Tibial artery (tissue), 4 donors: ENCODE data around the gene FOXD2.

Experiments used
- DNase-seq, 2 donors: peaks; one replicate each; pipeline ENCODE4 v3.0.0-alpha.2; 2019
- H3K27ac ChIP-seq, 2 donors: fragments of 200-600 bp; sonication (generic) in 1 of 2; 1 replicate in 1 of 2; 2 replicates in 1 of 2; pipeline ENCODE4 v1.5.1; 2018 to 2019; ENCODE audit warnings: mild to moderate bottlenecking in 1 of 2
- H3K27me3 ChIP-seq, 2 donors: fragments of 200-600 bp; sonication (generic) in 1 of 2; one replicate each; pipeline versions ENCODE4 v1.5.1 to v1.6.0; 2016 to 2019
- H3K36me3 ChIP-seq, 3 donors: fragments of 200-600 bp; sonication (generic) in 2 of 3; one replicate each; pipeline ENCODE4 v1.5.1; 2016 to 2019; ENCODE audit warnings: mild to moderate bottlenecking in 2 of 3
- H3K4me1 ChIP-seq, 4 donors: fragments of 200-600 bp; sonication (generic) in 2 of 4; 1 replicate in 3 of 4; 2 replicates in 1 of 4; pipeline ENCODE4 v1.5.1; 2016 to 2019
- H3K4me3 ChIP-seq, 2 donors: fragments of 200-600 bp; sonication (generic) in 1 of 2; 1 replicate in 1 of 2; 2 replicates in 1 of 2; pipeline ENCODE4 v1.5.1; 2018 to 2019; ENCODE audit warnings: mild to moderate bottlenecking in 2 of 2
- H3K9me3 ChIP-seq, 3 donors: fragments of 200-600 bp; sonication (generic) in 1 of 3; one replicate each; pipeline ENCODE4 v1.5.1; 2016 to 2019
- CTCF ChIP-seq, 2 experiments: fragments of 200-600 bp in 1 of 2; fragments of 450-650 bp in 1 of 2; IDR thresholded peaks; one replicate each; pipeline ENCODE4 v1.5.1; 2017 to 2019; ENCODE audit warnings: antibody characterized with exemption in 2 of 2, mild to moderate bottlenecking in 1 of 2, moderate library complexity in 1 of 2
- intact Hi-C: fragments of 100-400 bp; cut with DNase I; formaldehyde crosslinking; loops from one replicate; pipeline ENCODE4 v1.15.0; 2023; ENCODE audit warnings: low total_unique reads

FOXD2 gene

GRCh38 chr1:47441450-47442106 is 3.7 kb downstream of the FOXD2 start:
- Histone ChIP-seq H3K36me3 (no peaks in the 10 kb centered on the region), H3K4me1 (peaks cover 0 to 41% (median 22%) of the 10 kb centered on the region in 4 donors), H3K4me3 (no peak overlapping the region), H3K27ac (no peak overlapping the region), H3K9me3 (no peaks in the 10 kb centered on the region), H3K27me3 (peaks cover 0 to 61% of the 10 kb centered on the region in 2 donors)
- TF ChIP-seq CTCF (IDR thresholded peaks at IDR 0.05), result no peak
- intact Hi-C loops, result loop anchor here (10.0 kb wide), 1 partner anchor 143 kb away; no protein-coding TSS in a partner anchor
- DNase-seq, result no peak

DNA sequence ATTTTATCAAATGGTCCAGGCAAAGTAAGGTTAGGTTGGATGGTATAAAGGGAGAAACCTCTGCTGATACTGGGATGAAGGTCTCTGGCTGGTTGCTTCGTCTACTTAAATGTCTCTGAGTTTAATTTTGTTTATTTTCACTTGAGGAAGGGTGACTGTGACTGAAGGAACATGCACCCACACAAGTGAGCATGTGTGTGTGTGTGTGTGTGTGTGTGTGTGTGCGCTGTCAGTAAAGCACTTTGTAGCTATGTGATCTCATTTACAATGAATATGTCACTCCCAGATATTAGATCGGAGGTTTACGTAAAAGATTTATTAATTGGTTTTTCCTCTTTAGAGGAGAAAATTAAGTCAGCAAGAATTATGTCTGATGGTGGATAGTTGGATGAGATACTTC is 4.4 kb downstream of the FOXD2 start:
- Histone ChIP-seq H3K27ac (no peak overlapping the region), H3K4me1 (peaks cover 0 to 41% (median 22%) of the 10 kb centered on the region in 4 donors), H3K9me3 (no peaks in the 10 kb centered on the region), H3K27me3 (peaks cover 0 to 67% of the 10 kb centered on the region in 2 donors), H3K4me3 (no peak overlapping the region), H3K36me3 (no peaks in the 10 kb centered on the region)
- intact Hi-C loops, result loop anchor here (10.0 kb wide), 1 partner anchor 143 kb away; no protein-coding TSS in a partner anchor
- DNase-seq, result no peak
- no peak for TF ChIP-seq CTCF (IDR thresholded peaks at IDR 0.05)

DNA sequence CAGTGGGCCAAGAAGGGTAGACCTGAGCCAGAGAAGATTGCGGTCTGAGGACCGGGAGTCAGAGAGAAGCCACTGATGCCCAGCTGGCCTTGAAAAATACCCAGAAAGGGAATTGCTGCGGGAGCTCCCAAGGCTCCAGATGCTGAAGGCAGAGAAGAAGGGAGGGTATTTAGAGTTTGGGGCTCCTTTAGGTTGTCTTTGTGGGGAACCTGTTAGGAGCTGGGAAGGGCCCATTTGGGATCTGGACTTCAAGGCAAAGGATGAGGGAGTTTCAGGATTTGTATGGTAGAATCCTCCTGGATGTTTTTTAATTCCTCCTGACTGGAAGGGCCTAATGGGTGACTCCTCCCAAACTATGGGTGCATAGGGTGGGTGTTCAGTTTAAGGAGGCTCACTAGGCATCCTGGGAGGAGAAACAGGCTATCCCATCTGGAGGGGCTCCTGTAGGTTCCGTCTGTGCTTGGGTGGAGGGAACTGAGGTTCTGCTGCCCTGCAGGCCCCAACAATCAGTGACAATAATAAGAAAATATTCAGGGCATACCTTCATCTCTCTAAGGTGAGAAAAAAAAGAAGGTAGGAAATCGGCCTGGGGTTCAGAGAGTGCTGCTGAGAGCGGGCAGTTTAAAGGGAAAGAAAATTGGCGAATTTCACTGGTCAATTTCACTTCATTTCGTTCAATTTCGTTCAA is 5.1 kb downstream of the FOXD2 start:
- no peak for DNase-seq
- TF ChIP-seq CTCF (IDR thresholded peaks at IDR 0.05), result no peak
- Histone ChIP-seq H3K4me3 (no peak overlapping the region), H3K4me1 (peaks cover 0 to 41% (median 22%) of the 10 kb centered on the region in 4 donors), H3K27ac (no peak overlapping the region), H3K27me3 (peaks cover 0 to 72% of the 10 kb centered on the region in 2 donors), H3K9me3 (no peaks in the 10 kb centered on the region), H3K36me3 (no peaks in the 10 kb centered on the region)
- intact Hi-C loops, result loop anchor here (10.0 kb wide), 1 partner anchor 142 kb away; no protein-coding TSS in a partner anchor

DNA sequence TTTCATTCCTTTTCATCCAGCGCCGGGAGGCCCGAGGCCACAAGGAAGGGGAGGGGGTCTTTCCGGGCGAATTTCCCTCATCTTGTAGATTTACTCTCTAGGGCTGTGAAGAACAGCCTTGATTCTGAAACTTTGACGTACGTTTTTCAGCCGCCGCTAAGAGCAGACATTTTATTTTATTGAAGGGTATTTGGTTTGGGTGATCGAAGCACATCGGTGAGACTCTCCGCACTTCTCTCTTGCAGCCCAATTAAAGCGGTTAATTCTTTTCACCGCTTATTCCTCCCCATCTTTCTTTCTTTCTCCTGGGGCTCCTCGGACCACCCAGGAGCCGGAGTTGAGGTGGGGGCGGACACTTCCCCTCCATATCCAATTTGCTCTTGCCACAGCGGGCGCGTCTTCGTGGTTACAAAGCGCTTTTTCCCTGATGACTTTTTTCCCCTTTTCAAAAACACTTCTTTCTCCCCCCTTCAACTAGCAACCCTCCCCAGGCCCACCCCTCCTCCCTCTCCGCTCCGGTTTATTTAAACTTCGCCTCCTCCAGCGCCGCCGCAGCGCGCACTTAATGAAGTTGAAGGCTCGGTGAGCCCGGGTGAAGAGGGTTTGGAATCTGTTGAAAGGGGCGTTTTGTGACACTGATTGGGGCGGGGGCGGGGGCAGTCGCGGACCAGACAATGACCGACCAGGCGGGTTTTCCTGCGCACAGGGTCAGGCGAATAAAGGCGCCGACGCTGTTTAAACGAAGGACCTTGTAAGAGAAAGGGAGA is 5.9 kb downstream of the FOXD2 start:
- no peaks in the 10 kb centered on the region for H3K36me3 ChIP-seq
- H3K4me1 ChIP-seq, result peaks cover 0 to 39% (median 20%) of the 10 kb centered on the region in 4 donors
- H3K27me3 ChIP-seq, result peaks cover 0 to 76% of the 10 kb centered on the region in 2 donors
- DNase-seq, result no peak
- peak overlapping the region in 1 of 2 donors; percentile 49 for H3K4me3 ChIP-seq
- no peak overlapping the region for H3K27ac ChIP-seq
- intact Hi-C loops, result loop anchor here (10.0 kb wide), 1 partner anchor 141 kb away; no protein-coding TSS in a partner anchor
- no peaks in the 10 kb centered on the region for H3K9me3 ChIP-seq
- TF ChIP-seq CTCF (IDR thresholded peaks at IDR 0.05), result no peak

- H3K27me3 ChIP-seq, result peaks cover 0 to 76% of the 10 kb centered on the region in 2 donors
- H3K27ac ChIP-seq, result no peak overlapping the region
- H3K4me1 ChIP-seq, result peaks cover 0 to 39% (median 15%) of the 10 kb centered on the region in 4 donors
- TF ChIP-seq CTCF (IDR thresholded peaks at IDR 0.05), result no peak
- no peak for DNase-seq
- H3K4me3 ChIP-seq, result peak overlapping the region; percentile 24 to 49
- H3K9me3 ChIP-seq, result no peaks in the 10 kb centered on the region
- H3K36me3 ChIP-seq, result no peaks in the 10 kb centered on the region
- intact Hi-C loops, result loop anchor here (10.0 kb wide), 1 partner anchor 141 kb away; no protein-coding TSS in a partner anchor
Measured at GRCh38 chr1:47444297-47444561, 6.4 kb downstream of the FOXD2 start.
